HCT116 (cell line): ENCODE results near the gene GRIFIN. TPM values are rescaled to one million over a fixed set of nuclear protein-coding genes. Genes with fewer than 3 reads are reported as not detected.

Experiments used
- total RNA-seq: library from RNA; stranded (reverse); gene quantifications from one replicate; pipeline ENCODE4 v1.2.1, GENCODE V29; 2021; ENCODE audit not compliant: unreplicated experiment

Gene GRIFIN
- total RNA-seq, 1 experiment from 2014 or later: not detected

Other genes starting within 250 kb of the GRIFIN start
- 38.5 TPM for gene MAD1L1, start 243.5 kb downstream of the GRIFIN start, total RNA-seq
- 34.7 TPM for gene MRM2, start 234.2 kb downstream of the GRIFIN start, total RNA-seq
- gene NUDT1, start 234.2 kb downstream of the GRIFIN start, total RNA-seq: 47.4 TPM
- 41.7 TPM for gene SNX8, start 162.0 kb downstream of the GRIFIN start, total RNA-seq
- gene EIF3B, start 121.6 kb downstream of the GRIFIN start, total RNA-seq: 324 TPM
- gene CHST12, start 72.8 kb downstream of the GRIFIN start, total RNA-seq: 14.2 TPM
- gene LFNG, start 43.4 kb upstream of the GRIFIN start, total RNA-seq: 14.3 TPM
- 47.6 TPM for gene BRAT1, start 79.1 kb upstream of the GRIFIN start, total RNA-seq
- 21.4 TPM for gene IQCE, start 82.6 kb upstream of the GRIFIN start, total RNA-seq
- 40.3 TPM for gene TTYH3, start 155.6 kb upstream of the GRIFIN start, total RNA-seq
- gene AMZ1, start 211.8 kb upstream of the GRIFIN start, total RNA-seq: not detected